GM23248 (cell line): ENCODE measurements around the gene SMCP. TPM values are rescaled to one million over a fixed set of nuclear protein-coding genes. Genes with fewer than 3 reads are reported as not detected.
A peak's percentile ranks its signal among the peaks of the same experiment; 100 is the strongest.

Experiments
- DNase-seq: peaks from one replicate; pipeline ENCODE4 v3.0.0-alpha.2; 2015
- H2AFZ ChIP-seq: fragments of 200-600 bp; sonication (generic); 2 replicates; pipeline ENCODE4 v1.6.1; 2016; ENCODE audit warnings: antibody characterized with exemption
- H3F3A ChIP-seq: fragments of 200-600 bp; sonication (generic); 2 replicates; pipeline ENCODE4 v1.6.1; 2016; ENCODE audit warnings: mild to moderate bottlenecking, antibody characterized with exemption, mixed run types; ENCODE audit not compliant: insufficient read depth
- H3K27ac ChIP-seq: fragments of 200-600 bp; sonication (generic); 2 replicates; pipeline ENCODE4 v1.5.1; 2016; ENCODE audit warnings: mild to moderate bottlenecking
- H3K27me3 ChIP-seq: fragments of 200-600 bp; sonication (generic); replicated peaks from 2 replicates; pipeline ENCODE4 v1.6.1; 2016; ENCODE audit warnings: mild to moderate bottlenecking; ENCODE audit not compliant: insufficient read depth
- H3K36me3 ChIP-seq: fragments of 200-600 bp; sonication (generic); 2 replicates; pipeline ENCODE4 v1.6.1; 2016; ENCODE audit warnings: low read depth, mild to moderate bottlenecking
- H3K4me1 ChIP-seq: fragments of 200-600 bp; sonication (generic); 2 replicates; pipeline ENCODE4 v1.6.1; 2016; ENCODE audit warnings: mild to moderate bottlenecking; ENCODE audit not compliant: insufficient read depth
- H3K4me2 ChIP-seq: fragments of 200-600 bp; sonication (generic); one replicate; pipeline ENCODE4 v1.6.1; 2016; ENCODE audit warnings: mild to moderate bottlenecking; ENCODE audit not compliant: unreplicated experiment
- H3K4me3 ChIP-seq: fragments of 200-600 bp; sonication (generic); 2 replicates; pipeline ENCODE4 v1.5.1; 2016; ENCODE audit warnings: mild to moderate bottlenecking
- H3K79me2 ChIP-seq: fragments of 200-600 bp; sonication (generic); 2 replicates; pipeline ENCODE4 v1.6.1; 2016; ENCODE audit warnings: mild to moderate bottlenecking; ENCODE audit not compliant: insufficient read depth
- H3K9ac ChIP-seq: fragments of 200-600 bp; sonication (generic); 2 replicates; pipeline ENCODE4 v1.6.1; 2016; ENCODE audit warnings: mild to moderate bottlenecking
- H3K9me2 ChIP-seq: fragments of 200-600 bp; sonication (generic); 2 replicates; pipeline ENCODE4 v1.6.1; 2016; ENCODE audit warnings: mixed run types, mild to moderate bottlenecking, moderate library complexity; ENCODE audit not compliant: insufficient read depth
- H3K9me3 ChIP-seq: fragments of 200-600 bp; sonication (generic); one replicate; pipeline ENCODE4 v1.6.1; 2017; ENCODE audit warnings: low read depth
- H4K20me1 ChIP-seq: fragments of 200-600 bp; sonication (generic); 2 replicates; pipeline ENCODE4 v1.6.0; 2016; ENCODE audit not compliant: insufficient read depth
- EZH2 ChIP-seq: fragments of 200-600 bp; sonication (generic); IDR thresholded peaks from 2 replicates; pipeline ENCODE4 v1.6.1; 2018; ENCODE audit warnings: antibody characterized with exemption, mild to moderate bottlenecking; ENCODE audit not compliant: insufficient read depth, poor library complexity, severe bottlenecking
- EZH2phosphoT487 ChIP-seq: fragments of 200-600 bp; sonication (generic); IDR thresholded peaks from 2 replicates; pipeline ENCODE4 v1.6.1; 2018; ENCODE audit warnings: antibody characterized with exemption, moderate library complexity, mild to moderate bottlenecking, low read depth; ENCODE audit not compliant: insufficient read depth
- WGBS, 2 experiments: methylation state at CpG; one replicate each; pipeline ENCODE4 v1.1.6; 2015 to 2017; ENCODE audit warnings: low lambda C conversion rate in 2 of 2, low coverage in 1 of 2; ENCODE audit errors: missing lambda C conversion rate in 2 of 2; 5-methylcytosine and 5-hydroxymethylcytosine counted together
- in situ Hi-C: fragments of 300-500 bp; cut with MboI; formaldehyde crosslinking; loops from 2 replicates; pipeline ENCODE4 v1.15.0; 2020
- polyA plus RNA-seq: library from polyadenylated mRNA; unstranded; fragments of >200 nt; fragmentation: Nextera tagmentation; extraction: Ambion mirVana; gene quantifications from 2 replicates; pipeline ENCODE4 v1.2.1, GENCODE V29; 2016
- total RNA-seq: library from RNA; depleted of rRNA; stranded (reverse); fragments of >200 nt; shearing (Covaris generic); gene quantifications from 2 replicates; pipeline ENCODE4 v1.2.3, GENCODE V29; 2014

SMCP gene
- total and polyA plus RNA-seq, 2 experiments from 2014 or later: not detected

DNA sequence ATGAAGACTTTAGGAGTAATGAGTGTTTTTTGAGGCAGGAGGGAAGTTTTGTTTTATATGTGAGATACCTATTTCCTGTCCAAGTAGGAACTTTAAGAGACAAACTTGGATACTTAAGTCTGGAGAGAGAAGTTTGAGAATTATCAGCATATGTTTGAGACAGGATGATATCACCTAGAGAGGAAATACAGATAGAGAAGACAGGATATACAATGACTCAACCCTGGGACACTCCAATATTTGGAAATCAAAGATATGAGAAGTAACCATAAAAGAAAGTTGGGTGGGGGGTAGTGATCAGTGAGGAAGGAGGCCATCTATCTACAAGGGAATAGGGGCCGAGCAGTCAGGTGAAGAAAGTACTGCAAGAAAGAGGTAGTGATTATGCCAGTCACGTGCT, 11.8 kb upstream of the SMCP start:
- no peaks in the 10 kb centered on the region for H3K27me3 ChIP-seq
- H3K79me2 ChIP-seq: no peaks in the 10 kb centered on the region
- H3F3A ChIP-seq: no peaks in the 10 kb centered on the region
- no peak for TF ChIP-seq EZH2
- TF ChIP-seq EZH2phosphoT487: no peak
- no peaks in the 10 kb centered on the region for H3K9me3 ChIP-seq
- no peaks in the 10 kb centered on the region for H3K9me2 ChIP-seq
- H3K27ac ChIP-seq: no peak overlapping the region
- WGBS, 2 experiments: 45 to 58% methylated on average over 2 of the region's 2 CpGs
- H3K9ac ChIP-seq: no peak overlapping the region
- no peak overlapping the region for H2AFZ ChIP-seq
- no peak overlapping the region for H3K4me2 ChIP-seq
- no peaks in the 10 kb centered on the region for H4K20me1 ChIP-seq
- no peaks in the 10 kb centered on the region for H3K4me1 ChIP-seq
- no peaks in the 10 kb centered on the region for H3K36me3 ChIP-seq
- peak; percentile 7 for DNase-seq
- no peak overlapping the region for H3K4me3 ChIP-seq
- in situ Hi-C loops: no loop called here

DNA sequence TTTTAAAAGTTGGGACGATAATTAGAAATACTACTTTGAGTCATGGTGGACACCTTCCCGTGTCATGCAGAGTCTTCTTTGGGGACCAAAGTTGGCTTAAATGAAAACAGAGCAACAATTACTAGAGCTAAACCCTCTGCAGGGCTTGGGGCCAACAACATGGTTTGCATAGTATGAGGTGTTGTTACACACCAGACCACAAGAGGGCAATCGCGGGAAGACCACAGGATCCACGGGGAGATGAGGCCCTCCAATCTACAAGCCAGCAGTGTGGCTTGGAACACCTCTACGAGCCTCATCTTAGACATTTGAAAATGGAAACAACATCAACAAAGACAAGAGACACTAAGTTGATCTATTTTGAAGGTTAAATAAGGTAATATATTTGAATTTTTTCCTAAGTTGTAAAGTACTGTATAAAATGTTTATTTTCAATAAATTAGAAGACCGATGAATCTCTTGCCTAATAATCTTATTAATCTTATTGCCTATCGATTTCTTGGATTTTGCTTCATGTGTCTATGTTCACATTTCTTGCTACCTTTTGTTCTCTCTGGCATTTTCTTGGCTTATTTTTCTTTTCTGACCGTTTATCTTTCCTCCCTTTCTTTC, 8.2 kb upstream of the SMCP start:
- Histone ChIP-seq H3K4me1 (peaks cover 13% of the 10 kb centered on the region), H3K9me3 (no peaks in the 10 kb centered on the region), H3K4me2 (no peak overlapping the region), H3K9ac (no peak overlapping the region), H3K27ac (no peak overlapping the region), H3K79me2 (no peaks in the 10 kb centered on the region), H2AFZ (no peak overlapping the region), H3K9me2 (no peaks in the 10 kb centered on the region), H4K20me1 (no peaks in the 10 kb centered on the region), H3K4me3 (no peak overlapping the region), H3K27me3 (no peaks in the 10 kb centered on the region), H3F3A (peaks cover 9% of the 10 kb centered on the region; the same call in 1 of the 2 replicates), H3K36me3 (no peaks in the 10 kb centered on the region)
- DNase-seq: peak; percentile 87
- in situ Hi-C loops: loop anchor here (5.0 kb wide), 1 partner anchor 57 kb away; no protein-coding TSS in a partner anchor
- TF ChIP-seq EZH2: no peak
- no peak for TF ChIP-seq EZH2phosphoT487
- WGBS, 2 experiments: 26 to 27% methylated on average over 9 of the region's 9 CpGs

DNA sequence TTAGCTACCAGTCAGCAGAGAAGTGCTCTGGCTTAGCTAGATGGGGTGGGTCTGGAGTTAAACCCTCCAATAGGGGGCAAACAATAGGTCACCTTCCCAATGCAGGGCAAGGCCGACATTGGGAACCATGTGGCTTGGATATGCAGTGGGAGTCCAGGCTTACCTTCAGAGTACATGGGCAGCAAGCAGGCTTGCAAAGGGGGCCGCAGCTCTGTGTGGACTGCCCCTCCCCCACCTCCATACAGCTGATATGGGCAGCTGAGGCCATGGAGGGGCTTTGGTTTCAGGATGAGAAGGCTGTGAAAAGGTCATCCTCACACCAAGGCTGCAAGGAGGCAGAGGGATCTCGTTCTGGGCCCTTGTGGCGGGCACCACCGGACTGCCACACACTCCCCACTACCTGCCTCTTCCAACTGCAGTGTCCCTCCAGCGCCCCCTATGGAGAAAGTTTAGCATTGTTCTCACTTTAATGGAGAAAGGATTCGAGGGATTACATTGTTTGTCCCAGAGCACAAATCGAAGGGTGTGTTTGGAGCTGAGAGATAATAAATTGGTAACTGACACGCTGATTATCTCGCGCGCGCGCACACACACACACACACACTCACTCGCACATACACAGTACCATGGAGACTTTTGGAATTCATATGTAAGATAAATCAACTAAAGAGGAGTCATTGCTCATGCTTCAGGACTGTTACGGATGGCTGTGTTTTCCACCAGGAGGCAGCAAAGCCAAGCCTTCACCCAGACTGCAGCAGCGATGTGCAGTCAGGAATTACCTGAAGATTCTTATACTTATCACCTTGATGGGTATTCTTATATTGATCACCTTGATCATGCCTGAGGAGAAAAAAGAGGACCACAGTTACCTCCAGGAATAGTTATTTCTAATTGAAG, 7.0 kb upstream of the SMCP start:
- Histone ChIP-seq H3K9me3 (no peaks in the 10 kb centered on the region), H3F3A (peaks cover 9% of the 10 kb centered on the region; the same call in 1 of the 2 replicates), H3K4me3 (no peak overlapping the region), H3K27ac (no peak overlapping the region), H3K27me3 (no peaks in the 10 kb centered on the region), H4K20me1 (no peaks in the 10 kb centered on the region), H3K9me2 (no peaks in the 10 kb centered on the region), H3K79me2 (no peaks in the 10 kb centered on the region), H3K4me1 (peaks cover 13% of the 10 kb centered on the region), H3K9ac (no peak overlapping the region), H3K36me3 (no peaks in the 10 kb centered on the region), H2AFZ (no peak overlapping the region), H3K4me2 (no peak overlapping the region)
- 38 to 46% methylated on average over 16 to 17 of the region's 17 CpGs for WGBS, 2 experiments
- TF ChIP-seq EZH2phosphoT487: no peak
- no peak for TF ChIP-seq EZH2
- in situ Hi-C loops: loop anchor here (5.0 kb wide), 1 partner anchor 56 kb away; no protein-coding TSS in a partner anchor
- peak; percentile 76 for DNase-seq

DNA sequence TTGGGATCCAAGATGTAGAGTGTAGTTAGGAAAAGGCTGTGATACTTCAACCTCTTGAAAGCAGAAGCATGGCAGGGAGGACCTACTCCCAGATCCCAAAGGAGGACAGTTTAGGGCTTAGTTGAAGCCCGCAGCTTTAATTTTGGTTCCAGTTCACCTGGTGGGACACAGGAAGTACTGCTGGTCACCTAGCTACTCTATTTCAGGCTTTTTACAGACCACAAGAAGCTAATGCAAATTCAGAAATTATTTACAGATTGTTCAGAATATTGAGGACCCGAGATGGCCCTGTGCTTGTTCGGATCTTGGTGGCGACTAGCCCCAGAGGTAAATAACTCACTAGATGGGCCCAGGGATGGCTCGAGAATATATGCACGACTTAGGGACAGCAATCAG, 6.4 kb upstream of the SMCP start:
- H3K4me2 ChIP-seq: no peak overlapping the region
- no peaks in the 10 kb centered on the region for H3K79me2 ChIP-seq
- H3K36me3 ChIP-seq: no peaks in the 10 kb centered on the region
- no peak for DNase-seq
- peaks cover 13% of the 10 kb centered on the region for H3K4me1 ChIP-seq
- no peak for TF ChIP-seq EZH2phosphoT487
- no peak for TF ChIP-seq EZH2
- H3K27ac ChIP-seq: no peak overlapping the region
- no peaks in the 10 kb centered on the region for H3K9me3 ChIP-seq
- peaks cover 9% of the 10 kb centered on the region; the same call in 1 of the 2 replicates for H3F3A ChIP-seq
- in situ Hi-C loops: loop anchor here (5.0 kb wide), 1 partner anchor 56 kb away; no protein-coding TSS in a partner anchor
- H2AFZ ChIP-seq: no peak overlapping the region
- WGBS, 2 experiments: 80 to 81% methylated on average over 6 of the region's 6 CpGs
- no peaks in the 10 kb centered on the region for H3K9me2 ChIP-seq
- no peaks in the 10 kb centered on the region for H3K27me3 ChIP-seq
- no peak overlapping the region for H3K4me3 ChIP-seq
- no peaks in the 10 kb centered on the region for H4K20me1 ChIP-seq
- H3K9ac ChIP-seq: no peak overlapping the region
